ENCODE results near the gene ADCY3. TPM values are rescaled to one million over a fixed set of nuclear protein-coding genes. Genes with fewer than 3 reads are reported as not detected.
"Not testable (repeated sequence)": the region's sequence is repeated elsewhere in the genome, so short reads cannot be mapped to it uniquely, and the experiment has no call there.

ADCY3 gene
- total RNA-seq, 1 experiment from 2014 or later, result 6.7 TPM

- no peak overlapping the region for H3K4me3 ChIP-seq
- H3K27me3 ChIP-seq, result no peaks in the 10 kb centered on the region
- no peaks in the 10 kb centered on the region for H3K9me3 ChIP-seq
- no peak for DNase-seq
- H3K36me3 ChIP-seq, result no peaks in the 10 kb centered on the region
Measured at GRCh38 chr2:24852431-24853020, 67.5 kb downstream of the ADCY3 start.

DNA sequence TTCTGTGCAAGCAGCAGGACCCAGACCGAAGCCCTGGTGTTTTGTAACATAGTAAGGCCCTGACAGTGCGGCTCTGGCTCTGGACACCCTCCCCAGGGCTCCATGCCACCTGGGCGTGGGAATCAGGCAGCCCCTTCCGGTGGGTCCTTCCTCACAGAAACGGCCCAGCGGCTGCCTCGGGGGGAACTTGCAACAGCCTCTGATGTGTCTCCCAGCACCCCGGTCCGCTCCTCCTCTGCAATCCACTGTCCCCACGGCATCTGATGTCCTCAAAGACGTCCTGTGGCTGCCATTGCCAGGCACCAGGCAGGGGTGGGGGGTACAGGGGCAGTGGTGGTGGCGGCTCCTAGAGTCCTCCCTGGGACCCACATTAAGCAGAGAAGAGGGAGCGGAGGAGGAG lies 68.0 kb downstream of the ADCY3 start:
- no peaks in the 10 kb centered on the region for H3K9me3 ChIP-seq
- H3K27me3 ChIP-seq, result no peaks in the 10 kb centered on the region
- no peak overlapping the region for H3K4me3 ChIP-seq
- DNase-seq, result no peak
- no peaks in the 10 kb centered on the region for H3K36me3 ChIP-seq

- Histone ChIP-seq H3K4me3 (no peak overlapping the region), H3K36me3 (no peaks in the 10 kb centered on the region), H3K27me3 (no peaks in the 10 kb centered on the region), H3K9me3 (no peaks in the 10 kb centered on the region)
- DNase-seq, result no peak
Measured at GRCh38 chr2:24850944-24851343, 69.1 kb downstream of the ADCY3 start.

GRCh38 chr2:24845691-24846090 lies 74.3 kb downstream of the ADCY3 start:
- no peak for DNase-seq
- H3K36me3 ChIP-seq, result no peaks in the 10 kb centered on the region

GRCh38 chr2:24844023-24844685 lies 75.9 kb downstream of the ADCY3 start:
- Histone ChIP-seq H3K36me3 (no peaks in the 10 kb centered on the region), H3K9me3 (no peaks in the 10 kb centered on the region), H3K27me3 (no peaks in the 10 kb centered on the region), H3K4me3 (no peak overlapping the region)
- DNase-seq, result no peak

More at GRCh38 chr2:24845691-24846090, 74.3 kb downstream of the ADCY3 start:
- H3K9me3 ChIP-seq, result no peaks in the 10 kb centered on the region
- no peaks in the 10 kb centered on the region for H3K27me3 ChIP-seq
- H3K4me3 ChIP-seq, result no peak overlapping the region

- Histone ChIP-seq H3K9me3 (no peaks in the 10 kb centered on the region), H3K4me3 (no peak overlapping the region), H3K36me3 (no peaks in the 10 kb centered on the region), H3K27me3 (no peaks in the 10 kb centered on the region)
- DNase-seq, result no peak
Measured at GRCh38 chr2:24843330-24843860, 76.6 kb downstream of the ADCY3 start.

- Histone ChIP-seq H3K36me3 (no peaks in the 10 kb centered on the region), H3K4me3 (no peak overlapping the region), H3K9me3 (no peaks in the 10 kb centered on the region), H3K27me3 (no peaks in the 10 kb centered on the region)
- no peak for DNase-seq
Measured at GRCh38 chr2:24842081-24843050, 77.7 kb downstream of the ADCY3 start.

DNA sequence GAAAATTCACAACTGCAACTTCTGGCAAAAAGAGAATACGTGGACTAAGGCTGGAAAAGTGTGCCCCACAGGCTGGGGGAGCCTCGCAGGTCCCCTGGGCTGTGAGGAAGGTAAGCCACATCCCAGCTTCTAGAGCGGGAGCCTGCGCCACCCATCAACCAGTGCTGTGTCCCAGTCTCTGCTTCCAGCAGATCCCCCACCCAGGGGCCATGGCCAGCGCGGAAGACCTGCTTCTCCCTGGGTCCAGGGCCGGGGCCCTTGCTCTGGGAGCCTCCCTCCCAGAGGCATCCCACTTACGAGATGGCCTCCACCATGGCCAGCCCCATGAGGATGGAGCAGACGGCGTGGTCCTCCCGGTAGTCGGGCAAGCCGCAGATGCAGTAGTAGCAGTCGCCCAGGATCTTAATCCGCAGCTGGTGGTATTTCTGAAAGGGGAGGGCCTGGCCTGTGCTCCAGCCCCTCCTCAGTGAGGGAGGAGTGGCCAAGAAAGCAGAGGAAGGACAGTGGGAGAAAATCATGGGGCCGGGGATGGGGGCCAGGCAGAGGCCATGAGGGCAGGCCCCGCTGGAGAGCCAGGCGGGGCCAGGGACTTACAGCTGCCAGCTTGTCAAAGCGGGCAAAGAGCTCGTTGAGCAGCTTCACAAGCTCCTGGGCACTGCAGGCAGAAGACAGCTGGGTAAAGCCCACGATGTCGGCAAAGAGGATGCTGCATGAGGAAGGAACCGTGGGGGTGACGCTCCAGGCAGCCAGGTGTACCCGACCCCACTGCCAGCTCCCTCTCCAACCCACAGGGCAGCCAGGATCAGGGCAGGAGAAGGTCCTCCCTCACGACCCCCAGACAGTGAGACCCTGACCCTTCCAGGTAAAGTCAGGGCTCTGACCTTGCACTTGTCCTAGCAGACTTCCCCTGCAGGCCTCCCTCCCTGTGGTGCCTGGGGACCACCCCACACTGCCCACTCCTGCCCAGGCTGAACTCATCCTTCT lies 78.8 kb downstream of the ADCY3 start:
- H3K27me3 ChIP-seq, result no peaks in the 10 kb centered on the region

DNA sequence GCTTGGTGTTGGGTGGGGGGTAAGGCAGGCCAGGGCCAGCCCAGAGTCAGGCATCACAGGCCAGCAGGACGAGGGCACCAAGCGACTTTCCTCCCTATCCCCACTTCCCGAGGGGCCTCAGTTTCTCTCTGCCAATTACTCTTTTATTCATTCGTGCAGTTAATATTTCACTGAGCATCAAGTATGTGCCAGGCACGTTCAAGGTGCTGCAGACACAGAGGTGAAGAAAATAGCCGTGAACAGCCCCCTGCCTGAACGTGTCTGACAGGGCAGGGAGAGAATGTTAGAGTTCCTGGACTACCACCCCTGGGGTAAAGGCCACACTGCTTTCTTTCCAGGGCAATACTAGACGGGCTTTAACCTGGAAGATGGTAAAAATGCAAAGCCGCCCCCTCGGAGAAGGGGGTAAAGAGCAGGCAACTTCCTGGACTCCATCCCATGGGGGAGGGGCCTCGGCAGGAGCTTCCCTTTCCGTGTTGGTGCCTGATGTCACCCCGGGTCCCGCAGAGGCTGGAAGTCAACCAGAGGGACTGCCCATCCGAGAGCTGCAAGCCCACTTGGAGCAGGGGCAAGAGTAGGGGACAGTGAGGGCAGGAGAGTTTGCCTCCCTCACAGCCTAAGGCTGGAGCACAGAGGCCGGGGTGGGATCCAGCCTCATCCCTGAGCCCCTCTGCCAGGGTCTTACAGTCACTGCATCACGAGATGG lies 79.7 kb downstream of the ADCY3 start:
- Histone ChIP-seq H3K4me3 (no peak overlapping the region), H3K9me3 (no peaks in the 10 kb centered on the region), H3K27me3 (no peaks in the 10 kb centered on the region), H3K36me3 (no peaks in the 10 kb centered on the region)
- DNase-seq, result no peak

More for the DNA sequence above, 78.8 kb downstream of the ADCY3 start:
- H3K4me3 ChIP-seq, result no peak overlapping the region
- H3K9me3 ChIP-seq, result no peaks in the 10 kb centered on the region
- DNase-seq, result no peak
- no peaks in the 10 kb centered on the region for H3K36me3 ChIP-seq

GRCh38 chr2:24839729-24840128 lies 80.3 kb downstream of the ADCY3 start:
- H3K4me3 ChIP-seq, result no peak overlapping the region
- H3K27me3 ChIP-seq, result no peaks in the 10 kb centered on the region
- DNase-seq, result no peak
- H3K9me3 ChIP-seq, result no peaks in the 10 kb centered on the region
- no peaks in the 10 kb centered on the region for H3K36me3 ChIP-seq

- H3K27me3 ChIP-seq, result no peaks in the 10 kb centered on the region
Measured at GRCh38 chr2:24838541-24838940, 81.5 kb downstream of the ADCY3 start.

DNA sequence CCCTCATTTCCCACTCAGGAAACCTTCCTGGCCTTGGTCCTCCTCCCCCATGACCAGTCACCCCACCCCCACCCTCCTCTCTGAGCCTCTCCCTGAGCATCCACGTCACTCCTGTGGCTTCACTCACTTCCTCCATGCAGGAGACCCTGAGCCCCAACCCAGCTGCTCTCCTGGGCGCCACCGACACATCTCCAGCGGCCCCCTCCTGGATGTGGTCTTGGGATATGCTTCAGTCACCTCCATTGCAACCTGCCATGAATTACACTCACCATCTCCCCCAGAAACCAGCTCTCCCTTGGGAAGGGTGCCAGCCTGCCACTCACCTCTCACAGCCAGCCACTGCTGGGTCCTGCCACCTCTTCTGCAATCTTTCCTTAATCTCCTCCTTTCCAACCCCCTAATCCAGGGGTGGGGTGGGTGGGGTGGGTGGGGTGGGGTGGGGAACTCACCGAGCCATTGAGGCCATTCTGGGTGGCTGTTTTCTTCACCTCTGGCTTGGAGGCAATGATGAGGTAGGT lies 82.0 kb downstream of the ADCY3 start:
- H3K36me3 ChIP-seq, result no peaks in the 10 kb centered on the region
- H3K9me3 ChIP-seq, result no peaks in the 10 kb centered on the region
- H3K27me3 ChIP-seq, result no peaks in the 10 kb centered on the region
- no peak overlapping the region for H3K4me3 ChIP-seq
- DNase-seq, result no peak

More at GRCh38 chr2:24838541-24838940, 81.5 kb downstream of the ADCY3 start:
- Histone ChIP-seq H3K4me3 (no peak overlapping the region), H3K9me3 (no peaks in the 10 kb centered on the region), H3K36me3 (no peaks in the 10 kb centered on the region)
- no peak for DNase-seq

DNA sequence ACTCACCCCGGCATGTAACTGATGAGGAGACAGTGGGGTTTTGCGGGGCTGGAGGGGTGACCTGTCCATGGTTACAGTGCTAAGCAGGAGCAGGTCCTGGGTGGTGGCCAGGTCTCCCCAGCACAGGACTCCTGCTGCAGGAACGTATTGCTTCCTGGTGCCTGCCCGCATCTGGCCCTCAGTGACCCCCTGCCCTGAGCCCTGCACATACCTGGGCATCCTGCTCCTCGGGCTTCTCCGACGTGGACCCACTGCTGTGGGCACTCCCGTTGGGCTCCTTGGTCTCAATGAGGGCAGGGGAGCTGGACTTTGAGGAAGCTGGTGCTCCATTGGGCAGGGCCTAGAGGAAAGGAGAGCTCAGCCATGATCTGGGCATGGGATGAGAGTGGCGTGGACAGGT lies 83.3 kb downstream of the ADCY3 start:
- H3K4me3 ChIP-seq, result no peak overlapping the region
- no peaks in the 10 kb centered on the region for H3K36me3 ChIP-seq
- no peaks in the 10 kb centered on the region for H3K27me3 ChIP-seq
- DNase-seq, result no peak
- no peaks in the 10 kb centered on the region for H3K9me3 ChIP-seq

DNA sequence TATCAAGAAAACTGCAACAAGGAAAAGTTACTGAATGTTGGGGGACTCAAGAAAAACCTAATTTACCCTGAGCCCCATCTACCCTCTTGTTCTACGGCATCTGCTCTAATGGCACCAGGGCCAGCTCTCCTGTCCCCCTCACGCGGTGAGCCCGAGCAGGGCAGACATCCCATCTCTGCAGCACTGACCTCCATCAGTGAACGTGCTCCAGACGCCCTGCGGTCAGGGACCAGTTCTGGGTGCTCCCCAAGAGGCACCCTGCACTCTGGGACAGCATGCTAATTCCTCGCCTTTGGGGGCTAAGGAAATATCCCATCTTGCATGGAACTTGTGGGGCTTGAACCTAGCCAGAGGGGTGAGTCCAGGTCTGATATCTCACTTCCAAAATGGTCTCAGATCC lies 83.8 kb downstream of the ADCY3 start:
- Histone ChIP-seq H3K27me3 (no peaks in the 10 kb centered on the region), H3K4me3 (no peak overlapping the region), H3K9me3 (no peaks in the 10 kb centered on the region), H3K36me3 (no peaks in the 10 kb centered on the region)
- DNase-seq, result no peak

DNA sequence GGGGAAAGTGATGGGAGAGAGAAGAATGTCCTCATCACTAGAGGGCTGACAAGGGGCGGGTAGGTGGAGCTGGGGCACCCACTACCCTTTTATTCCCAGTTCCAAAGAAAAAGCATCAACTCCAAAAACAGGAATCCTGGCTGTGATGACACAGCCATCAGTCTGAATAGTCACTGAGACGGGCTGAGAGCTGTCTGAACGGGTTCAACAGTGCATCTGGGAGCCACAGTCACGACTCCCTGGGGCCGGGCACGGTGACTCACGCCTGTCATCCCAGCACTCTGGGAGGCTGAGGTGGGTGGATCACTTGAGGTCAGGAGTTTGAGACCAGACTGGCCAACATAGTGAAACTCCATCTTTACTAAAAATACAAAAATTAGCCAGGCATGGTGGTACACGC lies 84.6 kb downstream of the ADCY3 start:
- H3K36me3 ChIP-seq, H3K9me3 ChIP-seq, H3K4me3 ChIP-seq, H3K27me3 ChIP-seq: not testable (repeated sequence)
- DNase-seq, result peak; percentile 38

Data from MG63 (cell line).